ENCODE data around the gene SIAH1. TPM values are rescaled to one million over a fixed set of nuclear protein-coding genes. Genes with fewer than 3 reads are reported as not detected.

The SIAH1 gene
- total RNA-seq, 1 experiment from 2014 or later, result 33.2 TPM

DNA sequence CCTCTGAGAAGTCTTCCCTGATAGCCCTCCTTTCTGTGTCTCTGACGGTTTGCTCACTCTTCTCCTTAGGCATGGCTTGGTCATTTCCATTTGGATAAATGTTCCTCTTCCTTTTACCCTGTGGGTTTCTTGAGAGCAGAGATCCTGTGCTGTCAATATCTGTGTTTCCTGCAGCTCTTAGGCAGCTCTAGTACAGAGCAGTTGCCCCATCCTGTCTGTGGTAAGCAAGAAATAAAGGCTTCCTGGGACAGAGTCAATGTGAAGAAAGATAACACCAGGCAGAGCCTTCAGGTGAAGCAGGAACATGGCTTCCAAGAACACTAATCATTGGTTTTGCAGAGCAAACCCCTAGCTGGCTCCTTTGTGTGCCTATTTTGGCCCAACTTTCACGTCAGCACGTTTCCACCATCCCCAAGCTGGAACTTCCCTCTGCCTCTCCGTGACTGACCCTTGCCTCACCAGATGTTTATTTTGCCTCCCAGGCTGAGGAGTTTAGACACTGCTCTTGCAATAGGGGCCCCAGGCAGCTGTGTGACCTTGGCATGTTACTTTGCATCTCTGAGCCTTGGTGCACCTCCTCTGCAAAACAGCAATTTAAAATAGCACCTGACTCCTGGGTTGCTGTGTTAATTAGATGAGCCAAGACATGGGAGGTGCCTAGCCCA lies 49.6 kb upstream of the SIAH1 start:
- Histone ChIP-seq H3K23me2 (ENCODE audit: insufficient read length, low read depth, low read length, poor library complexity, severe bottlenecking) (no peaks in the 10 kb centered on the region), H3T11ph (ENCODE audit: low read length) (no peak overlapping the region), H4K20me1 (ENCODE audit: control insufficient read depth, insufficient read depth, insufficient read length) (no peaks in the 10 kb centered on the region), H3K27me3 (ENCODE audit: insufficient read depth, low read length) (no peaks in the 10 kb centered on the region), H2BK15ac (ENCODE audit: low read depth, low read length) (no peak overlapping the region), H2BK5ac (ENCODE audit: insufficient read length, low read length) (no peak overlapping the region), H2AK5ac (ENCODE audit: insufficient read length, low read length) (no peak overlapping the region), H3K56ac (ENCODE audit: insufficient read length, low read depth, low read length) (no peak overlapping the region), H4K5ac (ENCODE audit: insufficient read length, low read depth, low read length) (no peak overlapping the region), H3K9me3 (ENCODE audit: control insufficient read depth, low read depth, low read length) (no peaks in the 10 kb centered on the region), H2BK120ac (ENCODE audit: low read depth, low read length, poor library complexity, severe bottlenecking) (no peak overlapping the region), H3K4me2 (ENCODE audit: insufficient read depth, insufficient read length, low read length) (no peak overlapping the region), H3K23ac (ENCODE audit: insufficient read length, low read depth, low read length) (no peak overlapping the region), H3K79me1 (ENCODE audit: insufficient read depth, low read depth, low read length, poor library complexity, severe bottlenecking) (no peaks in the 10 kb centered on the region), H3K14ac (ENCODE audit: insufficient read depth, low read length) (no peak overlapping the region), H2AFZ (ENCODE audit: low read length) (no peak overlapping the region), H3K18ac (ENCODE audit: insufficient read length, low read depth, low read length) (no peak overlapping the region), H3K9ac (ENCODE audit: extremely low read depth, insufficient read length, low read length) (no peak overlapping the region), H3K4ac (ENCODE audit: low read depth, low read length) (no peak overlapping the region), H3K27ac (ENCODE audit: insufficient read length, low read depth, low read length) (no peak overlapping the region), H3K4me1 (ENCODE audit: insufficient read depth, low read length) (peaks cover 5% of the 10 kb centered on the region; the same call in 1 of the 2 replicates), H4K91ac (ENCODE audit: insufficient read length, low read depth, low read length) (no peak overlapping the region), H2BK12ac (ENCODE audit: insufficient read length, low read depth, low read length) (no peak overlapping the region), H2BK20ac (ENCODE audit: low read depth, low read length, poor library complexity, severe bottlenecking) (no peak overlapping the region), H4K8ac (replicated peaks; ENCODE audit: insufficient read length, low read depth, low read length) (no peak overlapping the region), H3K79me2 (ENCODE audit: insufficient read depth, low read length) (no peaks in the 10 kb centered on the region)
- no peak for DNase-seq
- Mint-ChIP-seq H3K27me3 (ENCODE audit: low read depth) (peaks cover 2% of the 10 kb centered on the region; the same call in 1 of the 2 replicates), H3K4me3 (no peak overlapping the region), H3K27ac (no peak overlapping the region; a peak in 1 of 7 replicates), H3K4me1 (peaks cover 6 to 7% of the 10 kb centered on the region in 2 experiments), H3K9me3 (no peaks in the 10 kb centered on the region), H3K36me3 (ENCODE audit: insufficient read depth in 1 of 3, low read depth in 3 of 3) (no peaks in the 10 kb centered on the region)
- no CpG with 5 or more reads among the region's 4 CpGs for WGBS (ENCODE audit: extremely low coverage, insufficient read length, low lambda C conversion rate)
- TF ChIP-seq, protein P1, sequence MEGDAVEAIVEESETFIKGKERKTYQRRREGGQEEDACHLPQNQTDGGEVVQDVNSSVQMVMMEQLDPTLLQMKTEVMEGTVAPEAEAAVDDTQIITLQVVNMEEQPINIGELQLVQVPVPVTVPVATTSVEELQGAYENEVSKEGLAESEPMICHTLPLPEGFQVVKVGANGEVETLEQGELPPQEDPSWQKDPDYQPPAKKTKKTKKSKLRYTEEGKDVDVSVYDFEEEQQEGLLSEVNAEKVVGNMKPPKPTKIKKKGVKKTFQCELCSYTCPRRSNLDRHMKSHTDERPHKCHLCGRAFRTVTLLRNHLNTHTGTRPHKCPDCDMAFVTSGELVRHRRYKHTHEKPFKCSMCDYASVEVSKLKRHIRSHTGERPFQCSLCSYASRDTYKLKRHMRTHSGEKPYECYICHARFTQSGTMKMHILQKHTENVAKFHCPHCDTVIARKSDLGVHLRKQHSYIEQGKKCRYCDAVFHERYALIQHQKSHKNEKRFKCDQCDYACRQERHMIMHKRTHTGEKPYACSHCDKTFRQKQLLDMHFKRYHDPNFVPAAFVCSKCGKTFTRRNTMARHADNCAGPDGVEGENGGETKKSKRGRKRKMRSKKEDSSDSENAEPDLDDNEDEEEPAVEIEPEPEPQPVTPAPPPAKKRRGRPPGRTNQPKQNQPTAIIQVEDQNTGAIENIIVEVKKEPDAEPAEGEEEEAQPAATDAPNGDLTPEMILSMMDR (conservative IDR thresholded peaks at IDR 0.05), result no peak
